OCI-M2 (cell line): Measurements from ENCODE around the gene SUSD4.

Experiments
- DNase-seq: peaks from one replicate; lab custom pipeline; 2025; ENCODE audit not compliant: unreplicated experiment; lab: John Stamatoyannopoulos, UW

The SUSD4 gene

GRCh38 chr1:223216074-223216473, 147.9 kb downstream of the SUSD4 start:
- DNase-seq, result no peak

- DNase-seq, result no peak
These were observed 148.9 kb downstream of the SUSD4 start for GRCh38 chr1:223215026-223215425.

GRCh38 chr1:223214261-223214807, 149.6 kb downstream of the SUSD4 start:
- DNase-seq, result no peak

GRCh38 chr1:223212441-223212840, 151.5 kb downstream of the SUSD4 start:
- DNase-seq, result no peak

GRCh38 chr1:223211323-223211985, 152.5 kb downstream of the SUSD4 start:
- DNase-seq, result no peak

GRCh38 chr1:223210788-223211120, 153.2 kb downstream of the SUSD4 start:
- no peak for DNase-seq

GRCh38 chr1:223209992-223210787, 153.8 kb downstream of the SUSD4 start:
- no peak for DNase-seq

- DNase-seq, result no peak
These were observed 154.6 kb downstream of the SUSD4 start for GRCh38 chr1:223209293-223209898.

- no peak for DNase-seq
These were observed 155.6 kb downstream of the SUSD4 start for GRCh38 chr1:223208164-223209076.

GRCh38 chr1:223207293-223208066, 156.5 kb downstream of the SUSD4 start:
- no peak for DNase-seq

GRCh38 chr1:223204424-223204823, 159.6 kb downstream of the SUSD4 start:
- DNase-seq, result no peak

- no peak for DNase-seq
These were observed 160.3 kb downstream of the SUSD4 start for GRCh38 chr1:223203694-223204093.

GRCh38 chr1:223203034-223203408, 161.0 kb downstream of the SUSD4 start:
- no peak for DNase-seq

GRCh38 chr1:223202376-223203033, 161.5 kb downstream of the SUSD4 start:
- DNase-seq, result no peak

GRCh38 chr1:223201967-223202366, 162.0 kb downstream of the SUSD4 start:
- DNase-seq, result no peak

GRCh38 chr1:223200903-223201302, 163.1 kb downstream of the SUSD4 start:
- no peak for DNase-seq

- no peak for DNase-seq
These were observed 164.8 kb downstream of the SUSD4 start for GRCh38 chr1:223199094-223199647.

GRCh38 chr1:223198628-223198965, 165.4 kb downstream of the SUSD4 start:
- no peak for DNase-seq

- DNase-seq, result no peak
These were observed 165.9 kb downstream of the SUSD4 start for GRCh38 chr1:223197923-223198627.
